ENCODE data around the gene FAM110D.

The FAM110D gene

GRCh38 chr1:26153966-26154532 lies 4.8 kb upstream of the FAM110D start:
- Mint-ChIP-seq H3K27ac (no peak overlapping the region), H3K4me3 (no peak overlapping the region), H3K27me3 (peaks cover 62% of the 10 kb centered on the region), H3K36me3 (no peaks in the 10 kb centered on the region), H3K4me1 (peaks cover 9% of the 10 kb centered on the region), H3K9me3 (no peaks in the 10 kb centered on the region)
- ATAC-seq = no peak

DNA sequence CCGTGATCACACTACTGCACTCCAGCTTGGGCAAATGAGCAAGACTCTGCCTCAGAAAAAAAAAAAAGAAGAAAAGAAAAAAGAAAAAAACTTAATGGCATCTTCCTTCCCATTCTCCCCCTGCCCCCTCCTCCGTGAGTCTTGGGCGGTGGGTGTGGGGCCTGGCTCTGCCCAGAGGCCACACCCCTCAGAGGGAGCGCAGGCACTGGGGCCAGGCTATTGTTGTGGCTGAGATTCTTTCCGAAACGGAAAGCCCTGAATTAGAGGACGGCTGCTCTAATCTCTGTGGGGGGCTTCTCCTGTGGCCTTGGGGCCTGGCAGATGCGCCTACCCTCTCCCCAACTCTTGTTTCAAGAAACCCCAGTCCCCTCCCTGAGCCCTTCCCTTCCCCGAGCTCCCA lies 4.1 kb upstream of the FAM110D start:
- Mint-ChIP-seq H3K9me3 (no peaks in the 10 kb centered on the region), H3K27ac (no peak overlapping the region), H3K4me1 (peaks cover 9% of the 10 kb centered on the region), H3K27me3 (peaks cover 62% of the 10 kb centered on the region), H3K36me3 (no peaks in the 10 kb centered on the region), H3K4me3 (no peak overlapping the region)
- ATAC-seq = no peak

- Mint-ChIP-seq H3K9me3 (no peaks in the 10 kb centered on the region), H3K27me3 (peaks cover 60% of the 10 kb centered on the region), H3K4me1 (peaks cover 9% of the 10 kb centered on the region), H3K27ac (no peak overlapping the region), H3K4me3 (no peak overlapping the region), H3K36me3 (no peaks in the 10 kb centered on the region)
- peak; percentile 28 for ATAC-seq
Measured at GRCh38 chr1:26155370-26156284, 3.3 kb upstream of the FAM110D start.

DNA sequence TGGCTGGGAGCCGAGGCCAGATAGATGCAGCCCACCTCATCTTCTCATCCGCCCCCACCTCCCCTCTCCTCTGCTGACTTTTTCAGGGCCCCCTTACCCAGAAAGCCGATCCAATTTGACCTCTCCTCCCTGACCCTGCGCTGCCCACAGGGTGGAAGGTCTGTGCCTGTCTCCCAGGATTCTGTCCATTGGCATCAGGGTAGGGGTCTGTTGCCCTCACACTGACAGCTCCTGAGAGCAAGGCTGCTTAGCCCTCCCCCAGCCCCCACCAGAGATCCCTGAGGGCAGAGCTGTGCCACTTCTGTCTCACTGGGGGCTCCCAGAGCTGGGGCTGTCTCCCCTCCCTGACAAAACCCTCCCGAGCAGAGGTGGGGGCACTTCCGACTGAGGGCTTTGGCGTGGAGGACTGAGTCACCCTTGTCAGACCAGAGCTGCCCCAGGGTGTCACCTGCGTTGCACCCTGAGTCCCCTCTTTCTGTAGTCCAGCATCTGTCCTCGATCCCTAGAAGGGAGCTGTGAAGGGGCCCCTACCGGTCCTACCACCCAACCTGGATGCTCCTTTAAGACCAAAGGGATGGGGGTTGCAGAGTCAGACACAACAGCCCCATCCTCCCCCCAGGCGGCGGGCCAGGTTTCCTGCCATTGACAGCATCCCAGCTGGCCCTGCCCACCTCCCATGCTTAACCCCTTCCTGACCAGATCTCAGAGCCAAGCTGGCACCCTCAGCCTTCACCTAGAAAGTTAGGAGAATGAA lies 2.4 kb upstream of the FAM110D start:
- H3K9me3 Mint-ChIP-seq = no peaks in the 10 kb centered on the region
- H3K27me3 Mint-ChIP-seq = peaks cover 60% of the 10 kb centered on the region
- H3K27ac Mint-ChIP-seq = no peak overlapping the region
- H3K36me3 Mint-ChIP-seq = no peaks in the 10 kb centered on the region
- peaks cover 9% of the 10 kb centered on the region for H3K4me1 Mint-ChIP-seq
- no peak overlapping the region for H3K4me3 Mint-ChIP-seq
- no peak for ATAC-seq

DNA sequence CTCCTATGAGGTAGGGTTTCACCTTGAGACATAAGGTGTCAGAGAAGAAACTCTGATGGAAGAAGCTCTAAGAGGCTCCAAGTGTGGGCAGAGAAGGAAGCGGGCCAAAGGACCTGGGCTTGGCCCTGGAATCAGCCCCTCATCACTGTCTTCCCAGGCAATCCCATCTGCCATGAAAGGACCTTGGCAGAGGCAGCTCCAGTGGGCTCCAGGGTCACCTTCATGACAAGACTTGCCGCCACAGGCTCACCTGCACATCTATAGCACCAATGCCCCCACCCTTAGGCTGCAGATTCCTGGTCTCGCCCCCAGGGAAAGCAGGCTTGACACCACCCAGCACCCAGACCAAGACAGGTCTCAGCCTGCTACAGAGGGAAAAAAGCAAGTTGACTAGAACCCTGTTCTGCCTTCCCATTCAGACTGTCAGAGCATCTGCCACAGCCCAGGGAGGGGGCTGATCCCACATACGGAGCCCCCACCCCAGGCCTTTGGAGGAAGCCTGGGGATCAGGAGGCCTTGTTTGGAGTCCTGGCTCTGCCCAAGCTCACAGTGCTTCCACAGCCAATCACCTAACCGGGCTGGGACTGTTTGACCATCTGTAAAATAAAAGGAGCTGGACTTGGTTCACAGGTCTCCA lies 490 bp upstream of the FAM110D start:
- H3K4me3 Mint-ChIP-seq = no peak overlapping the region
- no peaks in the 10 kb centered on the region for H3K9me3 Mint-ChIP-seq
- no peak overlapping the region for H3K27ac Mint-ChIP-seq
- H3K27me3 Mint-ChIP-seq = peaks cover 70% of the 10 kb centered on the region
- no peaks in the 10 kb centered on the region for H3K36me3 Mint-ChIP-seq
- H3K4me1 Mint-ChIP-seq = peaks cover 15% of the 10 kb centered on the region
- ATAC-seq = no peak

DNA sequence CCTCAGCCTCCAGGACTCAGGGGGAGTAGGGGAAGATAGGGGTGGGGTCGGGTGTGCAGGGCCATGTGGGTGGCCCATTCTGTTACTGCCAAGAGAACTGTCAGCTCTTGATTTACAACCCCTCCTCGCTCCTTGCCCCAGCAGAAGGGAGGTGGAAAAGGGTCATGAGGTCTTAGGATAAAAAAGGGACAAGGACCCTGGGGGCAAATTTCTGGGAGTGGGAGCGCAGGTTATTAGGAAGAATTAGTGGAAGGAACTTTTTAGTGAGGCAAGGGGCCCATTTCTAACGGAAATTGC lies 812 bp downstream of the FAM110D start:
- Mint-ChIP-seq H3K36me3 (no peaks in the 10 kb centered on the region), H3K4me3 (no peak overlapping the region), H3K4me1 (peaks cover 20% of the 10 kb centered on the region), H3K27me3 (peaks cover 65% of the 10 kb centered on the region), H3K27ac (no peak overlapping the region), H3K9me3 (no peaks in the 10 kb centered on the region)
- ATAC-seq = no peak

GRCh38 chr1:26160527-26161414 lies 1.9 kb downstream of the FAM110D start:
- H3K27me3 Mint-ChIP-seq = peaks cover 54% of the 10 kb centered on the region
- no peak for ATAC-seq
- H3K4me1 Mint-ChIP-seq = peaks cover 22% of the 10 kb centered on the region
- no peak overlapping the region for H3K27ac Mint-ChIP-seq
- no peaks in the 10 kb centered on the region for H3K36me3 Mint-ChIP-seq
- no peaks in the 10 kb centered on the region for H3K9me3 Mint-ChIP-seq
- peak overlapping the region; percentile 26 for H3K4me3 Mint-ChIP-seq

- peak; percentile 49 for ATAC-seq
- H3K9me3 Mint-ChIP-seq = no peaks in the 10 kb centered on the region
- peaks cover 16% of the 10 kb centered on the region for H3K4me1 Mint-ChIP-seq
- H3K4me3 Mint-ChIP-seq = peak overlapping the region; percentile 23
- peaks cover 45% of the 10 kb centered on the region for H3K27me3 Mint-ChIP-seq
- no peak overlapping the region for H3K27ac Mint-ChIP-seq
- H3K36me3 Mint-ChIP-seq = no peaks in the 10 kb centered on the region
Measured at GRCh38 chr1:26161415-26162219, 2.7 kb downstream of the FAM110D start.

DNA sequence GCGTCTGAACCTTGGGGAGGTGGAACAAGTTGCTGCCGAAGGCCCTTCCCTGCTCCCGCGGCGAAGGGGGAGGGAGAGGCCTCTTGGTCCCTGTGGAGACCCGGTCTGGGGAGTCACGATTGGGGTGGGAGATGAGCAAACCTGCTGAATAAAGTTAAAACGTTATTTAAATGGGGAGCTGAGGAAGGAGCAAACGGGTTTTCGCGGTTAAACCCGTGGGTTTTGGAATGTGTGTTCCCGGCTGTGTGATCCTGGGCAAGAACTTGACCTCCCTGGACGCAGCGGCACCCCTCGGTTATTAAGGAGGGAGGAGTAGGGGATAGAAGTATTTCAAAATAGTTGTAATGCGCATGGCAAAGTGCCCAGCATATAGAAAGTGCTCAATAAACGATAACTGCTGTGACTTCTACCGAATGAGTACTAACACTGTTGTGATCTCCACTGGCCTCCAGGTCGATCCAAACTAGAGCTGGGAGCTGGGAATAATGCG lies 3.4 kb downstream of the FAM110D start:
- Mint-ChIP-seq H3K27ac (no peak overlapping the region), H3K36me3 (no peaks in the 10 kb centered on the region), H3K4me3 (peak overlapping the region; percentile 17), H3K9me3 (no peaks in the 10 kb centered on the region), H3K4me1 (peaks cover 13% of the 10 kb centered on the region), H3K27me3 (peaks cover 39% of the 10 kb centered on the region)
- no peak for ATAC-seq

DNA sequence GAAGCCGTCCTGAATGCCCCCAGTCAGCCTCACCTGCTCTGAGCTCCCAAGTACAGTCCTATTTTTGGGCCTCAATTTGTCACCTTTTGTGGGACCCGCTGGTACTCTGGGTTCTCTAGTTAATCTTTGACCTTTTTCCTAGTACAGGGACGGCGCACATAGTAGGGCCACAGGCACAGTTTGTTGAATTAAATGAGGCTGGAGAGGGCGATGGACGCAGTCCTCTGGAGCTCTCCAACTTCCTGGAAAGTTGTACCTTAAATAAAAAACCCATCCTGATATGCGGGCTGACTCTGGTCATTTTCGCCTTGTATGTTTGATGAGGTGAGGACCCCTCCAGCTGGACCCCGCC lies 4.8 kb downstream of the FAM110D start:
- no peak for ATAC-seq
- H3K4me1 Mint-ChIP-seq = peaks cover 13% of the 10 kb centered on the region
- peak overlapping the region; percentile 39 for H3K4me3 Mint-ChIP-seq
- H3K36me3 Mint-ChIP-seq = no peaks in the 10 kb centered on the region
- no peaks in the 10 kb centered on the region for H3K9me3 Mint-ChIP-seq
- H3K27ac Mint-ChIP-seq = no peak overlapping the region
- H3K27me3 Mint-ChIP-seq = peaks cover 26% of the 10 kb centered on the region

DNA sequence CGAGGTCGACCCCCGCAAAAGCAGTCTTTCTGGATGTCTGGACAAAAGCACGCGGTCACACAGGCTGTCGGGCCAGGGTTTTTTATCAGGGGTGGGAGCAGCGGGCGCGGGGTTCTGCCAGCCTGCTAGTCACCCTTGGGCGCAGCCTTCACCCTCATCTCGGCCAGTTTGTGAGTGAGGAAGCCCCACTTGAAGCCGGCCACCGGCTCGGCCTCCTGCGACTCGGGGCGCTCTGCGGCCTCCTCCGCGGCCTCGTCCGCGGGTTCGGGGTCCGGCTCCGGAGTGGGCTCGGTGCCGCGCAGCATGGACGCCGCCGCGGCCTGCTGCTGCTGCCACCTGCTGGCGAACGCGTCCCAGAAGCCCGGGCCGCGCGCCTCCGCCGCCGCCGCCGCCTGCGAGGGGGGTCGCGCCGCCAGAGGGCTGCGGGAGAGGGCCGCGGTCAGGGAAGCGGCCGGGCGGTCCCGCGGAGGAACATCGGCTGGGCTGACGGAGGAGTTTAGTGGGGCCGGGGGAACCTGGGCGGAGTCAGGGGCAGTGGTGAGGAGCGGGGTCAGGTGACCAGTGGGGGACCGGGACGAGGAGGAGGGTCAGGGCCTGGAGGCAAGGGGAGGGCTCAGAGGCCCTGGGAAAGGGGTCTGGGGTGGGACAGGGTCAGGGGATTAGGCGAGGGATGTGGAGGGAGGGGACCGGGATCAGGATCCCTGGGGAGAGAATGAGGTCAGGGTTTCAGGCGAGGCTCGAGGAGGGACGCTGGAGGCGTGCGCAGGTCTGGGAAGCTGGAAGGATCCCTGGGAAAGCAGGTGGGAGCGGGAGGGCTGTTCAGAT lies 5.4 kb downstream of the FAM110D start:
- H3K27ac Mint-ChIP-seq = peak overlapping the region; percentile 16
- no peaks in the 10 kb centered on the region for H3K36me3 Mint-ChIP-seq
- peak overlapping the region; percentile 59 for H3K4me3 Mint-ChIP-seq
- no peaks in the 10 kb centered on the region for H3K9me3 Mint-ChIP-seq
- peaks cover 13% of the 10 kb centered on the region for H3K4me1 Mint-ChIP-seq
- peak; percentile 69 for ATAC-seq
- H3K27me3 Mint-ChIP-seq = peaks cover 20% of the 10 kb centered on the region

DNA sequence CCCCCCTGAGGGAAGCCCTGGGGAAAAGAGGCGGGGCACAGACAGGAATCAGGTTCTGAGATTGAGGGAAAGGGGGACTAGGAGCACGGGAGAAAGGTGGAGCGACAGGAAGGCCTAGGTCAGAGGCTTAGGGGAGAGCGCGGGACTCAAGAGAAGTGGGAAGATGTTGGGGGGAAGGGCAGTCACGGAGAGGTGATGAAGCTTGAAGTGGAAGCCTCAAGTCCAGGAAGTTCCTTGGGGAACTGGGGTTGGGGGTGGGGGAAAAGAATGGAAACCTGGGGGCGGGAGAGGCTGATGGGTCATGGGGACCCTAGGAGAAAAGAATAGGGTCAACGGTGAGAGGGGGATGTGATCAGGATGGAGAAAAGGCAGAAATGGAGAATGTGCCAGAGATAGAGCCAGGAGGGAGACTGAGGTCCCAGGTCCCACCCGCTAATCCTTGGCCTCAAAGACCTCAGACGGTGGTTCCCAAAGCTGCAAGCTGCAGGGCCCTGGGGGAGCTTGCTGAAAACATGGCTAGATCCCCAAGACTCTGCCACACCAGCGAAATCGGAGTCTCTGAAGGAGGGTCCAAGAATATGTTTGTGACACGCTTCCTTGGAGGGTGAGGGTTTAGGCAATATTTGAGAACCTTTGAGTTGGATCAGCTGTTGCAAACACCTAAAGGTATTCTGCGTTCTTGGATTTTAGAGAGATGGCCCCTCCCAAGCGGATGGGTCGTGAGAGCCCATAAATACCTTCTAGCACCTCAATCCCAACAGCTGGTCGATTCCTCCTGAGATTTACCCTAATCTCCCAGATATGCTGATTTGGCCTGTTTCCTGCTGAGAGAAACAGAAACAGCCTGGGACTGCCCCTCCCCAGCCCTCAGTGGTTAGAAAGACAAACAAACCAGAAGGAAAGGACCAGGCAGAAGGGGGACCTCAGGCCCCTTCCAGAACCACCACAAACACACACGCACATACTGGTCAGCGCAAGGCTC lies 6.3 kb downstream of the FAM110D start:
- Mint-ChIP-seq H3K4me1 (peaks cover 14% of the 10 kb centered on the region), H3K36me3 (no peaks in the 10 kb centered on the region), H3K9me3 (no peaks in the 10 kb centered on the region), H3K27ac (peak overlapping the region; percentile 16), H3K27me3 (peaks cover 11% of the 10 kb centered on the region), H3K4me3 (peak overlapping the region; percentile 59)
- ATAC-seq = no peak

Measured in stimulated activated memory B cell treated with anti-CD40 and anti-IgM and Interleukin-4, amounts not matched to agents 10 μg/mL and 1 μg/mL and 100 μg/mL, for 72 hours (primary cell).